Measurements from ENCODE around the gene CARTPT. TPM values are rescaled to one million over a fixed set of nuclear protein-coding genes. Genes with fewer than 3 reads are reported as not detected.

Gene CARTPT
- total RNA-seq, 2 donors from 2014 or later: 1.5 to 5.9 TPM

- intact Hi-C loops (cut with DNase I): no loop called here
- Histone ChIP-seq H3K27me3 (replicated peaks; ENCODE audit: insufficient read depth) (no peaks in the 10 kb centered on the region), H3K27ac (no peak overlapping the region), H3K9me3 (no peaks in the 10 kb centered on the region), H3K4me1 (replicated peaks) (no peaks in the 10 kb centered on the region), H3K4me3 (no peak overlapping the region), H3K36me3 (no peaks in the 10 kb centered on the region)
- TF ChIP-seq, protein P1, sequence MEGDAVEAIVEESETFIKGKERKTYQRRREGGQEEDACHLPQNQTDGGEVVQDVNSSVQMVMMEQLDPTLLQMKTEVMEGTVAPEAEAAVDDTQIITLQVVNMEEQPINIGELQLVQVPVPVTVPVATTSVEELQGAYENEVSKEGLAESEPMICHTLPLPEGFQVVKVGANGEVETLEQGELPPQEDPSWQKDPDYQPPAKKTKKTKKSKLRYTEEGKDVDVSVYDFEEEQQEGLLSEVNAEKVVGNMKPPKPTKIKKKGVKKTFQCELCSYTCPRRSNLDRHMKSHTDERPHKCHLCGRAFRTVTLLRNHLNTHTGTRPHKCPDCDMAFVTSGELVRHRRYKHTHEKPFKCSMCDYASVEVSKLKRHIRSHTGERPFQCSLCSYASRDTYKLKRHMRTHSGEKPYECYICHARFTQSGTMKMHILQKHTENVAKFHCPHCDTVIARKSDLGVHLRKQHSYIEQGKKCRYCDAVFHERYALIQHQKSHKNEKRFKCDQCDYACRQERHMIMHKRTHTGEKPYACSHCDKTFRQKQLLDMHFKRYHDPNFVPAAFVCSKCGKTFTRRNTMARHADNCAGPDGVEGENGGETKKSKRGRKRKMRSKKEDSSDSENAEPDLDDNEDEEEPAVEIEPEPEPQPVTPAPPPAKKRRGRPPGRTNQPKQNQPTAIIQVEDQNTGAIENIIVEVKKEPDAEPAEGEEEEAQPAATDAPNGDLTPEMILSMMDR (IDR thresholded peaks at IDR 0.05): no peak
- TF ChIP-seq POLR2A (IDR thresholded peaks at IDR 0.05) (no peak), POLR2AphosphoS5 (IDR thresholded peaks at IDR 0.05) (no peak)
- 87% methylated on average over 2 of the region's 2 CpGs for WGBS
- DNase-seq (ENCODE audit: low spot score): no peak
These were observed 34.8 kb upstream of the CARTPT start for GRCh38 chr5:71684309-71684708.

- Histone ChIP-seq H3K27ac (no peak overlapping the region), H3K9me3 (no peaks in the 10 kb centered on the region), H3K4me3 (no peak overlapping the region), H3K36me3 (no peaks in the 10 kb centered on the region), H3K27me3 (replicated peaks; ENCODE audit: insufficient read depth) (no peaks in the 10 kb centered on the region), H3K4me1 (replicated peaks) (no peaks in the 10 kb centered on the region)
- no peak for DNase-seq (ENCODE audit: low spot score)
- WGBS: 32% methylated on average over 7 of the region's 7 CpGs
- intact Hi-C loops (cut with DNase I): no loop called here
- TF ChIP-seq POLR2AphosphoS5 (IDR thresholded peaks at IDR 0.05) (no peak), POLR2A (IDR thresholded peaks at IDR 0.05) (no peak)
- TF ChIP-seq, protein P1 (IDR thresholded peaks at IDR 0.05): no peak
These were observed 25.1 kb upstream of the CARTPT start for GRCh38 chr5:71693828-71694427.

DNA sequence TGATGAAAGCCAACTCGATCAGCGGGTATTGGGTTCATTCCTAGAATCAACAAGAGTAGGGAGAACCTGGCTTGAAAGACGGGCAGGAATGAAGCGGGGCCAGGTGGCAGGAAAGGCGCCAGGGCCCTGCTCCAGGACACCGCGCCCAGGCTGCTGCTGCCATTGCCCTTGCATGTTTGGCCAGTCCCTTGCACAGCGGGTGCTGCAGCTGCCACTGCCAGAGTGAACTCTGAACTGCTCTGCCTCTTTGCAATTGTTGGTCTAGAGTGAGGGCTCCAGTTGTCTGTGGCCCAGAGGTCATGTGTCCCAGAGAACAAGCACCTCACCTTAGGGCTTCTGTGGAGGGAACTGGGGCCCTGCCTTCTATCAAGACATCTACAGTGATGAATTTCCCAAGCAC lies 24.0 kb upstream of the CARTPT start:
- no peak overlapping the region for H3K27ac ChIP-seq
- no peaks in the 10 kb centered on the region for H3K9me3 ChIP-seq
- no peaks in the 10 kb centered on the region for H3K27me3 ChIP-seq (replicated peaks; ENCODE audit: insufficient read depth)
- H3K4me1 ChIP-seq (replicated peaks): no peaks in the 10 kb centered on the region
- no peak overlapping the region for H3K4me3 ChIP-seq
- 75% methylated on average over 8 of the region's 8 CpGs for WGBS
- no peak for DNase-seq (ENCODE audit: low spot score)
- TF ChIP-seq POLR2AphosphoS5 (IDR thresholded peaks at IDR 0.05) (no peak), POLR2A (IDR thresholded peaks at IDR 0.05) (no peak)
- TF ChIP-seq, protein P1 (IDR thresholded peaks at IDR 0.05): no peak
- intact Hi-C loops (cut with DNase I): no loop called here
- no peaks in the 10 kb centered on the region for H3K36me3 ChIP-seq

DNA sequence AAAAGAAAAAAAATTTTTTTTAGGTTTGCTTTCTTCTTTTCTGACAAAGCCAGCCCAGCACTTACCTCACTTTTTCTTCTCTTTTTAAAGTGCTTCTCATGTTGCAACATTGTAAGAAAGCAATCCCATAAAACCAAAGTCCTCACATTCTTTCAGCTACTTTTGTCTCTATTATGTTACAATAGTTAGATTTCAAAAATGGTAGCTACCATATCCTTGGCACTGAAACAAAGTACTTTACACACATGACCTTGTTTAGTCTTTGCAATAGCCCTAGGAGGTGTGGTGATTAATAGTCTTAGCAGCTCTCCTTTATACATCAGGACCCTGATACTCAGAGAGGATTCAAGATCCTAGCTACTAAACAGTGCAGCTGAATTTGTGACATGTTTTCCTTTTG lies 23.5 kb upstream of the CARTPT start:
- Histone ChIP-seq H3K27me3 (replicated peaks; ENCODE audit: insufficient read depth) (no peaks in the 10 kb centered on the region), H3K4me1 (replicated peaks) (no peaks in the 10 kb centered on the region), H3K27ac (no peak overlapping the region), H3K9me3 (no peaks in the 10 kb centered on the region), H3K4me3 (no peak overlapping the region), H3K36me3 (no peaks in the 10 kb centered on the region)
- DNase-seq (ENCODE audit: low spot score): no peak
- TF ChIP-seq POLR2A (IDR thresholded peaks at IDR 0.05): no peak
- TF ChIP-seq, protein P1 (IDR thresholded peaks at IDR 0.05): no peak
- no peak for TF ChIP-seq POLR2AphosphoS5 (IDR thresholded peaks at IDR 0.05)
- intact Hi-C loops (cut with DNase I): no loop called here

DNA sequence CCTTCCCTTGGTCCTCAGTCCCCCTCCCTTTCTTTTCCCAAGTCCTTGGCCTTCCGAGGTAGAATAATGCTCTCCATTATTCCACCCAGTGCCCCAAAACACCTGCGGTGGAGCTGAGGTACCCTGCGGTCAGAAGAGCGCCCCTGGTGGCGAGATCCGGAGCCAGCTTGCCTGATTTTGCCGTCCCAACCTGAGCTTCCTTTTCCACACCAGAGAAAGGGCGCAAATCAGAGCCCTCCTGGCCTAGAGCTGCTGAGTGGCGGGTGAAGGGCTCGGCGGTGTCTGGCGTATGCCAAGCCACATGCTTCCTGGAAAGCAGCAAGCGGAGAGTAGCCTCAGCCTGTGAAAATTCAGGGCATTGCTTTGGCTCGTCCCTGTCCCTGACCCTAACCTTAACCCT lies 21.1 kb upstream of the CARTPT start:
- TF ChIP-seq, protein P1 (IDR thresholded peaks at IDR 0.05): no peak
- TF ChIP-seq POLR2AphosphoS5 (IDR thresholded peaks at IDR 0.05) (no peak), POLR2A (IDR thresholded peaks at IDR 0.05) (no peak)
- H3K4me1 ChIP-seq (replicated peaks): no peaks in the 10 kb centered on the region
- intact Hi-C loops (cut with DNase I): no loop called here
- WGBS: 68% methylated on average over 14 of the region's 14 CpGs
- H3K36me3 ChIP-seq: no peaks in the 10 kb centered on the region
- H3K4me3 ChIP-seq: no peak overlapping the region
- H3K9me3 ChIP-seq: no peaks in the 10 kb centered on the region
- H3K27ac ChIP-seq: no peak overlapping the region
- no peaks in the 10 kb centered on the region for H3K27me3 ChIP-seq (replicated peaks; ENCODE audit: insufficient read depth)
- DNase-seq (ENCODE audit: low spot score): no peak
